Lung microvascular endothelial cell (primary cell): ENCODE results near the gene PTGES3L. TPM values are rescaled to one million over a fixed set of nuclear protein-coding genes. Genes with fewer than 3 reads are reported as not detected.
A peak's percentile ranks its signal among the peaks of the same experiment; 100 is the strongest.

Experiments used
- DNase-seq, 2 donors: peaks; one replicate each; pipeline versions ENCODE4 v3.0.0 to v3.0.0-alpha.2; 2010; ENCODE audit warnings: low read depth in 2 of 2
- total RNA-seq: library from RNA; depleted of rRNA; stranded (reverse); fragments of >200 nt; gene quantifications from 2 replicates; pipeline ENCODE4 v1.2.1, GENCODE V29; 2014

PTGES3L gene
- total RNA-seq, result under 0.01 and 0.20 TPM in 2 replicates

- peak; percentile 32 to 52 for DNase-seq
Observed at GRCh38 chr17:42979511-42980273, at the start of gene PTGES3L. PTGES3L (minus strand) TSS chr17:42980080; CDS start chr17:42980053, 27 bp downstream.

GRCh38 chr17:43028221-43028861 lies 48.5 kb upstream of the PTGES3L start:
- no peak for DNase-seq

GRCh38 chr17:43027091-43028032 lies 47.5 kb upstream of the PTGES3L start:
- no peak for DNase-seq

- DNase-seq, result no peak
Observed at GRCh38 chr17:43026595-43026994, 46.7 kb upstream of the PTGES3L start.

GRCh38 chr17:43025766-43026537 lies 46.1 kb upstream of the PTGES3L start:
- no peak for DNase-seq

GRCh38 chr17:43025290-43025657 lies 45.4 kb upstream of the PTGES3L start:
- DNase-seq, result no peak

GRCh38 chr17:43024407-43025289 lies 44.8 kb upstream of the PTGES3L start, which contains the start of gene RND2:
RND2 (plus strand) TSS chr17:43025231; CDS start chr17:43025348, 117 bp downstream.
- DNase-seq, result peak; percentile 96

GRCh38 chr17:43021741-43022512 lies 42.0 kb upstream of the PTGES3L start, which contains the start of gene VAT1:
VAT1 (minus strand) TSS chr17:43022385; CDS start chr17:43022322, 63 bp downstream.
- DNase-seq, result peak; percentile 76 to 78

- peak; percentile 72 to 77 for DNase-seq
Observed at GRCh38 chr17:43020789-43021740, 41.2 kb upstream of the PTGES3L start.

GRCh38 chr17:43020030-43020621 lies 40.2 kb upstream of the PTGES3L start:
- peak in 1 of 2 donors; percentile 84 for DNase-seq

- no peak for DNase-seq
Observed at GRCh38 chr17:43019418-43019817, 39.5 kb upstream of the PTGES3L start.

- DNase-seq, result no peak
Observed at GRCh38 chr17:43018932-43019331, 39.1 kb upstream of the PTGES3L start.

GRCh38 chr17:43018008-43018853 lies 38.4 kb upstream of the PTGES3L start:
- peak; percentile 43 to 59 for DNase-seq

GRCh38 chr17:43016216-43016615 lies 36.3 kb upstream of the PTGES3L start:
- no peak for DNase-seq

GRCh38 chr17:43015579-43015978 lies 35.7 kb upstream of the PTGES3L start:
- DNase-seq, result peak; percentile 75
